Measurements from ENCODE around the gene PTPRU. TPM values are rescaled to one million over a fixed set of nuclear protein-coding genes. Genes with fewer than 3 reads are reported as not detected.
A peak's percentile ranks its signal among the peaks of the same experiment; 100 is the strongest.

The PTPRU gene
- total RNA-seq, 2 donors from 2014 or later = 28.7 to 47.8 TPM

DNA sequence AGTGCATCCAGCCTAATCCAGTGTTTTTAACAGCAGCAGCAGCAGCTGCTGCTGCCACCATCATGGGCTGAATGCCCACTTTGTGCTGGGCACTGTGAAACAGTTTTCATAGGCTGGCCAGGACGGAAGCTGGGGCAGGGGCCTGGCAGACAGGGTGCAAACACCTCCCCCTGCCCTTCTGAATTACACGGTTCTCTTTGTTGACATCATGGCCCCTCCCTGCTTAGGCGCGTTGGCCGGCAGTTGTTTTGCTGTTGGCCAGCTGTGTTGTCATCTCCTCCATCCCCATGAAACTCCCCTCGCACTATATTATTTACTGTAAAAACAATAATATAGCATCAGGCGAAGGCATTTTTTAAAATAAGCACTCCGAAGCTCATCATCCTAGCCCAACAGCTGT is 33.1 kb downstream of the PTPRU start:
- DNase-seq (ENCODE audit: low spot score) = no peak
- H3K27ac ChIP-seq = no peak overlapping the region
- H3K27me3 ChIP-seq (replicated peaks; ENCODE audit: insufficient read depth) = no peaks in the 10 kb centered on the region
- TF ChIP-seq, protein P1, sequence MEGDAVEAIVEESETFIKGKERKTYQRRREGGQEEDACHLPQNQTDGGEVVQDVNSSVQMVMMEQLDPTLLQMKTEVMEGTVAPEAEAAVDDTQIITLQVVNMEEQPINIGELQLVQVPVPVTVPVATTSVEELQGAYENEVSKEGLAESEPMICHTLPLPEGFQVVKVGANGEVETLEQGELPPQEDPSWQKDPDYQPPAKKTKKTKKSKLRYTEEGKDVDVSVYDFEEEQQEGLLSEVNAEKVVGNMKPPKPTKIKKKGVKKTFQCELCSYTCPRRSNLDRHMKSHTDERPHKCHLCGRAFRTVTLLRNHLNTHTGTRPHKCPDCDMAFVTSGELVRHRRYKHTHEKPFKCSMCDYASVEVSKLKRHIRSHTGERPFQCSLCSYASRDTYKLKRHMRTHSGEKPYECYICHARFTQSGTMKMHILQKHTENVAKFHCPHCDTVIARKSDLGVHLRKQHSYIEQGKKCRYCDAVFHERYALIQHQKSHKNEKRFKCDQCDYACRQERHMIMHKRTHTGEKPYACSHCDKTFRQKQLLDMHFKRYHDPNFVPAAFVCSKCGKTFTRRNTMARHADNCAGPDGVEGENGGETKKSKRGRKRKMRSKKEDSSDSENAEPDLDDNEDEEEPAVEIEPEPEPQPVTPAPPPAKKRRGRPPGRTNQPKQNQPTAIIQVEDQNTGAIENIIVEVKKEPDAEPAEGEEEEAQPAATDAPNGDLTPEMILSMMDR (IDR thresholded peaks at IDR 0.05) = no peak
- no peak overlapping the region for H3K4me3 ChIP-seq
- no peaks in the 10 kb centered on the region for H3K9me3 ChIP-seq
- peaks cover 4% of the 10 kb centered on the region for H3K36me3 ChIP-seq
- peaks cover 6 to 13% of the 10 kb centered on the region in 2 donors for H3K4me1 ChIP-seq (ENCODE audit: control insufficient read depth in 1 of 2, low read depth in 2 of 2)
- no peak for ATAC-seq (ENCODE audit: insufficient number of reproducible peaks, low FRiP score, low read depth)

DNA sequence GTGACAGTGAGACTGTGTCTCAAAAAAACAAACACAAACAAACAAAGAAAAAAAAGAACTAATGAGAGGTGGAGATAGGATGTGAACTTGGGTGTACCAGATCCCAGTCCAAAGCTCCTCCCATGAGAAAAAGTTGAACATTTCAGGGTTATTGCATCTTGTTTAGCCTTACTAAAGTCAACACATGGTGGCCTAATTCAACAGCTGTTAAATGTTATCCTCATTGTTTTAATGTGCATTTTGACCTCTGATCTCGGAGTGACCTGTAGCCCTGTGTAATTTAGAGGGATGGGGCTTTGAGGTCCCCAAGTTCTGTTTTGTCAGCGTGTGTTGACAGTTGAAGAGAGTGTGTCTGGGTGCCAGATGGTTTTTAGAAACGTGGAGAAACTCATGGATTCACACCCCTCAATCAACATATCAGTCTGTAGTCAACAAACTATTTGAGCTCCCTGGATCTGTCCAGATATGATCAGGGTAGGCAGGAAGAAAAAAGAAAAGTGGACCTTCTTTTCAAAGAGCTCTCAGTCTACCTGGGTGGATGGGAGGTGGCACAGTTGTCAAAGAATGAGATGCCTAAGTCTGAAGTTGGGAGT is 34.7 kb downstream of the PTPRU start:
- DNase-seq (ENCODE audit: low spot score) (no peak), ATAC-seq (ENCODE audit: insufficient number of reproducible peaks, low FRiP score, low read depth) (no peak)
- H3K36me3 ChIP-seq = peaks cover 4% of the 10 kb centered on the region
- H3K9me3 ChIP-seq = no peaks in the 10 kb centered on the region
- TF ChIP-seq, protein P1 (IDR thresholded peaks at IDR 0.05) = no peak
- H3K4me1 ChIP-seq (ENCODE audit: control insufficient read depth in 1 of 2, low read depth in 2 of 2) = peaks cover 6 to 13% of the 10 kb centered on the region in 2 donors
- H3K4me3 ChIP-seq = no peak overlapping the region
- H3K27me3 ChIP-seq (replicated peaks; ENCODE audit: insufficient read depth) = no peaks in the 10 kb centered on the region
- H3K27ac ChIP-seq = no peak overlapping the region

DNA sequence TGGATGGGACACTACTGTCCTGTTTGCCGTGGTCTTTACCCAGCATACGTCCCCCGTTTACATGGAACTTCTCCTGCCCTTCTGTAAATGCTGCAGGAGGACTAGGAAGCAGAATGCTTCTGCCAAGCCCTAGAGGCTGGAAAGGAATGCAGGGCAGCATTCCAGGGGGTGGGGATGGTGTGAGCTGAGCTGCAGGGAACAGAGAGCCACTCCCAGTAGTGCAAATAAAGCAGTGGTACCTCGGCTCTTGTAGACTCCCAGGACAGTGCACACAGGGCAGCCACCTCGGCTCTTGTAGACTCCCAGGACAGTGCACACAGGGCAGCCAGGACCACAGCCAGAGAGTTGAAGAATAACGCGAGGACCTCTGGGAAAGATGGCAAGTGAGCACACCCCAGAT is 35.4 kb downstream of the PTPRU start:
- DNase-seq (ENCODE audit: low spot score) (no peak), ATAC-seq (ENCODE audit: insufficient number of reproducible peaks, low FRiP score, low read depth) (no peak)
- TF ChIP-seq, protein P1 (IDR thresholded peaks at IDR 0.05) = no peak
- Histone ChIP-seq H3K9me3 (no peaks in the 10 kb centered on the region), H3K4me3 (peak overlapping the region; percentile 43), H3K4me1 (ENCODE audit: control insufficient read depth in 1 of 2, low read depth in 2 of 2) (peaks cover 6 to 13% of the 10 kb centered on the region in 2 donors), H3K36me3 (peaks cover 4% of the 10 kb centered on the region), H3K27ac (no peak overlapping the region), H3K27me3 (replicated peaks; ENCODE audit: insufficient read depth) (no peaks in the 10 kb centered on the region)

DNA sequence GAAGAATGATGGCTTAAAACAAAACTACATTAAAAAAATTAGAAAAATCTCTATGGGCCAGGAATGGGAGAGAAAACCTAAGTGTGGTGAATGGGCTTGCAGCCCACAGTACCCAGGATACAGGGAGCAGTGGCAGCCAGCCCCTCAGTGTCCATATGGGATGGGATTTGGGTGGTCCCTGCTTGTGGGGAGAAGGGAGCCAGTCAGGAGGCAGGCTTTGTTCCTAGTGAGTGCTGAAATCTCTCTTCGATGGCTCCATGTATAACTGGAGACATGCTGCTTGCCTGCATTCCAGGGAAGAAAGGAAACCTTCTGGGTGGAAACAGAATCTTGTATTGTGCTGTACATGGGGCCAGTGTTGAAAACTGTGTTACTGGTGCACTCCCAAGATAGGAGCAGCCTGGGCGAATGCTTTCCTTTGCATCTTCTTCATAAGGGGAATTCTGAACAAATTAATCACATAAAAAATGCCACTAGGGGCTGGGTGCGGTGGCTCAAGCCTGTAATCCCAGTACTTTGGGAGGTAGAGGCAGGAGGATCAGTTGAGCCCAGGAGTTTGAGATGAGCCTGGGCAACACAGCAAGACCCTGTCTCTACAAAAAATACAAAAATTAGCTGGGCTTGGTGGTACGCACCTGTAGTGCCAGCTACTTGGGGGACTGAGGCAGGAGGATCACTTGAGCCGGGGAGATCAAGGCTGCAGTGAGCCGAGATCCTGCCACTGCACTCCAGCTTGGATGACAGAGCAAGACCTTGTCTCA is 36.0 kb downstream of the PTPRU start:
- peak overlapping the region; percentile 43 for H3K4me3 ChIP-seq
- no peak for DNase-seq (ENCODE audit: low spot score)
- no peaks in the 10 kb centered on the region for H3K27me3 ChIP-seq (replicated peaks; ENCODE audit: insufficient read depth)
- no peak overlapping the region for H3K27ac ChIP-seq
- TF ChIP-seq, protein P1 (IDR thresholded peaks at IDR 0.05) = no peak
- peaks cover 4% of the 10 kb centered on the region for H3K36me3 ChIP-seq
- ATAC-seq (ENCODE audit: insufficient number of reproducible peaks, low FRiP score, low read depth) = no peak
- peaks cover 6 to 13% of the 10 kb centered on the region in 2 donors for H3K4me1 ChIP-seq (ENCODE audit: control insufficient read depth in 1 of 2, low read depth in 2 of 2)
- no peaks in the 10 kb centered on the region for H3K9me3 ChIP-seq

DNA sequence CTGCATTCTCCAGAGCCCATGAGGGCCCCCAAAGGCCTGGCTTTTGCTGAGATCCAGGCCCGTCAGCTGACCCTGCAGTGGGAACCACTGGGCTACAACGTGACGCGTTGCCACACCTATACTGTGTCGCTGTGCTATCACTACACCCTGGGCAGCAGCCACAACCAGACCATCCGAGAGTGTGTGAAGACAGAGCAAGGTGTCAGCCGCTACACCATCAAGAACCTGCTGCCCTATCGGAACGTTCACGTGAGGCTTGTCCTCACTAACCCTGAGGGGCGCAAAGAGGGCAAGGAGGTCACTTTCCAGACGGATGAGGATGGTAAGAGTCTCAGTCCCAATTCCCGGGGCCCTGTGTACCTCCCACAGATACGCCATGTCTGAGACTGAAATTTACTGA is 39.1 kb downstream of the PTPRU start:
- Histone ChIP-seq H3K27me3 (replicated peaks; ENCODE audit: insufficient read depth) (no peaks in the 10 kb centered on the region), H3K9me3 (no peaks in the 10 kb centered on the region), H3K4me1 (ENCODE audit: control insufficient read depth in 1 of 2, low read depth in 2 of 2) (peaks cover 6 to 13% of the 10 kb centered on the region in 2 donors), H3K4me3 (no peak overlapping the region), H3K27ac (no peak overlapping the region), H3K36me3 (peaks cover 11% of the 10 kb centered on the region)
- TF ChIP-seq, protein P1 (IDR thresholded peaks at IDR 0.05) = no peak
- ATAC-seq (ENCODE audit: insufficient number of reproducible peaks, low FRiP score, low read depth) (no peak), DNase-seq (ENCODE audit: low spot score) (no peak)

All from thoracic aorta (tissue), 2 donors.